A549 (cell line): ENCODE measurements around the gene KIF16B.

Experiments used
- CHD2 ChIP-seq: fragments of 150-350 bp; IDR thresholded peaks from 2 replicates; pipeline ENCODE4 v1.6.1; 2014; ENCODE audit warnings: low read length; ENCODE audit not compliant: partially characterized antibody
- FOXS1 ChIP-seq: fragments of 250-450 bp; sonication (Bioruptor Pico); IDR thresholded peaks from 2 replicates; pipeline ENCODE4 v1.5.0; 2020; ENCODE audit warnings: mild to moderate bottlenecking, moderate library complexity
- KDM1A ChIP-seq: fragments of 200-600 bp; sonication (generic); IDR thresholded peaks from 2 replicates; pipeline ENCODE4 v1.6.1; 2016; ENCODE audit warnings: low read depth, mild to moderate bottlenecking
- KDM5A ChIP-seq: fragments of 200-600 bp; sonication (generic); IDR thresholded peaks from 2 replicates; pipeline ENCODE4 v1.6.1; 2016; ENCODE audit warnings: antibody characterized with exemption, mild to moderate bottlenecking
- MAFK ChIP-seq: fragments of 450-650 bp; IDR thresholded peaks from 2 replicates; pipeline ENCODE4 v1.6.1; 2014; ENCODE audit not compliant: partially characterized antibody
- POLR2A ChIP-seq: IDR thresholded peaks from 2 replicates; pipeline ENCODE4 v1.6.1; 2012; ENCODE audit warnings: mild to moderate bottlenecking, low read length
- RAD21 ChIP-seq, 2 experiments: fragments of >200 bp in 1 of 2; sonication (Bioruptor Twin) in 1 of 2; formaldehyde crosslinking in 1 of 2; IDR thresholded peaks in 1 of 2; conservative IDR thresholded peaks in 1 of 2; 2 replicates in 1 of 2; 3 replicates in 1 of 2; pipeline ENCODE4 v1.6.1; 2012 to 2018; ENCODE audit warnings: inconsistent platforms in 1 of 2
- RFX5 ChIP-seq: fragments of 450-650 bp; IDR thresholded peaks from 2 replicates; pipeline ENCODE4 v1.7.1; 2014; ENCODE audit warnings: antibody characterized with exemption, mild to moderate bottlenecking, moderate library complexity
- ZNF302 ChIP-seq: fragments of 250-450 bp; sonication (Bioruptor Pico); IDR thresholded peaks from 2 replicates; pipeline ENCODE4 v1.9.0; 2021; ENCODE audit warnings: inconsistent platforms, mild to moderate bottlenecking, moderate library complexity
- TF ChIP-seq, protein P1 (sequence below): fragments of 200-600 bp; sonication (generic); IDR thresholded peaks from 2 replicates; pipeline ENCODE4 v1.6.1; 2016; ENCODE audit warnings: antibody characterized with exemption, mild to moderate bottlenecking, moderate library complexity
- TF ChIP-seq, protein P2 (sequence below): fragments of >200 bp; sonication (Bioruptor Twin); formaldehyde crosslinking; IDR thresholded peaks from 3 replicates; pipeline ENCODE4 v1.5.1; 2016
- TF ChIP-seq, protein P3 (sequence below): fragments of 450-650 bp; IDR thresholded peaks from 2 replicates; pipeline ENCODE4 v1.6.1; 2014; ENCODE audit warnings: antibody characterized with exemption

DNA sequence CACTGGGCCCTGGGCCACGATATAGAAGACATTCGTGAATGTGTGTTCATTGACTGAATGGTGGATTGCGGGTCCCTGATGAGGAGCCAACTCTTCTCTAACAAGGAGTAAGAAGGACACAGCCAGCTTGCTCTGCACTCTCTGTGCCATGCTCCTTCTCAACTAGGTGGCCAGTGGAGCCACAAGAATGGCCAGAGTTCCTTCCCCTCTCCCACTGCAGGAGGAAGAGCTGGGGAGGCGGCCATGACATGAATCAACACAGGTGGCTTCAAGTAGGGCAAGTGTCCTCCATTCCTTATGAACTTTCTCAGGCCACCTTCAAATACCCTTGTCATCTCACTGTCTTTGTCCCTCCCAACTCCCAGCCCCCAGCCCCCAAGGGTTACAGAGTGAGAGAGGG is 305.7 kb downstream of the KIF16B start:
- TF ChIP-seq POLR2A (no peak), ZNF302 (no peak), CHD2 (no peak), RAD21 (conservative IDR thresholded peaks at IDR 0.05 in 1 of 2, IDR thresholded peaks at IDR 0.05 in 1 of 2) (no peak), KDM1A (no peak), RFX5 (no peak), FOXS1 (CRISPR knock-in tag) (no peak), KDM5A (no peak), MAFK (no peak)
- TF ChIP-seq, protein P1, sequence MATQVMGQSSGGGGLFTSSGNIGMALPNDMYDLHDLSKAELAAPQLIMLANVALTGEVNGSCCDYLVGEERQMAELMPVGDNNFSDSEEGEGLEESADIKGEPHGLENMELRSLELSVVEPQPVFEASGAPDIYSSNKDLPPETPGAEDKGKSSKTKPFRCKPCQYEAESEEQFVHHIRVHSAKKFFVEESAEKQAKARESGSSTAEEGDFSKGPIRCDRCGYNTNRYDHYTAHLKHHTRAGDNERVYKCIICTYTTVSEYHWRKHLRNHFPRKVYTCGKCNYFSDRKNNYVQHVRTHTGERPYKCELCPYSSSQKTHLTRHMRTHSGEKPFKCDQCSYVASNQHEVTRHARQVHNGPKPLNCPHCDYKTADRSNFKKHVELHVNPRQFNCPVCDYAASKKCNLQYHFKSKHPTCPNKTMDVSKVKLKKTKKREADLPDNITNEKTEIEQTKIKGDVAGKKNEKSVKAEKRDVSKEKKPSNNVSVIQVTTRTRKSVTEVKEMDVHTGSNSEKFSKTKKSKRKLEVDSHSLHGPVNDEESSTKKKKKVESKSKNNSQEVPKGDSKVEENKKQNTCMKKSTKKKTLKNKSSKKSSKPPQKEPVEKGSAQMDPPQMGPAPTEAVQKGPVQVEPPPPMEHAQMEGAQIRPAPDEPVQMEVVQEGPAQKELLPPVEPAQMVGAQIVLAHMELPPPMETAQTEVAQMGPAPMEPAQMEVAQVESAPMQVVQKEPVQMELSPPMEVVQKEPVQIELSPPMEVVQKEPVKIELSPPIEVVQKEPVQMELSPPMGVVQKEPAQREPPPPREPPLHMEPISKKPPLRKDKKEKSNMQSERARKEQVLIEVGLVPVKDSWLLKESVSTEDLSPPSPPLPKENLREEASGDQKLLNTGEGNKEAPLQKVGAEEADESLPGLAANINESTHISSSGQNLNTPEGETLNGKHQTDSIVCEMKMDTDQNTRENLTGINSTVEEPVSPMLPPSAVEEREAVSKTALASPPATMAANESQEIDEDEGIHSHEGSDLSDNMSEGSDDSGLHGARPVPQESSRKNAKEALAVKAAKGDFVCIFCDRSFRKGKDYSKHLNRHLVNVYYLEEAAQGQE = no peak
- TF ChIP-seq, protein P2, sequence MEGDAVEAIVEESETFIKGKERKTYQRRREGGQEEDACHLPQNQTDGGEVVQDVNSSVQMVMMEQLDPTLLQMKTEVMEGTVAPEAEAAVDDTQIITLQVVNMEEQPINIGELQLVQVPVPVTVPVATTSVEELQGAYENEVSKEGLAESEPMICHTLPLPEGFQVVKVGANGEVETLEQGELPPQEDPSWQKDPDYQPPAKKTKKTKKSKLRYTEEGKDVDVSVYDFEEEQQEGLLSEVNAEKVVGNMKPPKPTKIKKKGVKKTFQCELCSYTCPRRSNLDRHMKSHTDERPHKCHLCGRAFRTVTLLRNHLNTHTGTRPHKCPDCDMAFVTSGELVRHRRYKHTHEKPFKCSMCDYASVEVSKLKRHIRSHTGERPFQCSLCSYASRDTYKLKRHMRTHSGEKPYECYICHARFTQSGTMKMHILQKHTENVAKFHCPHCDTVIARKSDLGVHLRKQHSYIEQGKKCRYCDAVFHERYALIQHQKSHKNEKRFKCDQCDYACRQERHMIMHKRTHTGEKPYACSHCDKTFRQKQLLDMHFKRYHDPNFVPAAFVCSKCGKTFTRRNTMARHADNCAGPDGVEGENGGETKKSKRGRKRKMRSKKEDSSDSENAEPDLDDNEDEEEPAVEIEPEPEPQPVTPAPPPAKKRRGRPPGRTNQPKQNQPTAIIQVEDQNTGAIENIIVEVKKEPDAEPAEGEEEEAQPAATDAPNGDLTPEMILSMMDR = no peak
- TF ChIP-seq, protein P3, sequence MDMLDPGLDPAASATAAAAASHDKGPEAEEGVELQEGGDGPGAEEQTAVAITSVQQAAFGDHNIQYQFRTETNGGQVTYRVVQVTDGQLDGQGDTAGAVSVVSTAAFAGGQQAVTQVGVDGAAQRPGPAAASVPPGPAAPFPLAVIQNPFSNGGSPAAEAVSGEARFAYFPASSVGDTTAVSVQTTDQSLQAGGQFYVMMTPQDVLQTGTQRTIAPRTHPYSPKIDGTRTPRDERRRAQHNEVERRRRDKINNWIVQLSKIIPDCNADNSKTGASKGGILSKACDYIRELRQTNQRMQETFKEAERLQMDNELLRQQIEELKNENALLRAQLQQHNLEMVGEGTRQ = no peak
